Right ventricle myocardium superior (tissue), 1 donor: ENCODE data around the gene WDFY4. TPM values are rescaled to one million over a fixed set of nuclear protein-coding genes. Genes with fewer than 3 reads are reported as not detected.

ENCODE experiments used
- ATAC-seq: fragments of 200-7000 bp; cut with Tn5 transposase; one replicate; pipeline ENCODE4 v1.9.1; 2020; ENCODE audit warnings: mild to moderate bottlenecking; ENCODE audit not compliant: poor library complexity
- DNase-seq: peaks from one replicate; pipeline ENCODE4 v3.0.0-alpha.2; 2020
- intact Hi-C: fragments of 100-400 bp; cut with DNase I; formaldehyde crosslinking; loops from one replicate; pipeline ENCODE4 v1.11.2; 2022
- total RNA-seq: library from RNA; stranded (reverse); fragmentation: NEBNext Ultra II Directional; extraction: Animal tissue kit (Norgen Biotek cat#: 25700); gene quantifications from one replicate; pipeline ENCODE4 v1.2.1, GENCODE V29; 2021
- donor health status: DM: no; HTN: yes; CAD: no; lungs with severe emphysema.

WDFY4 gene
- total RNA-seq, 1 donor from 2014 or later = 1.1 TPM

- ATAC-seq (no peak), DNase-seq (no peak)
- intact Hi-C loops = no loop called here
Observed at GRCh38 chr10:48856855-48857254, 172.2 kb downstream of the WDFY4 start.

- intact Hi-C loops = no loop called here
- no peak for DNase-seq
- ATAC-seq = no peak
Observed at GRCh38 chr10:48872234-48872633, 187.6 kb downstream of the WDFY4 start.

GRCh38 chr10:48878091-48878490 lies 193.4 kb downstream of the WDFY4 start:
- DNase-seq = no peak
- intact Hi-C loops = no loop called here
- ATAC-seq = no peak

GRCh38 chr10:48879451-48879850 lies 194.8 kb downstream of the WDFY4 start:
- intact Hi-C loops = no loop called here
- ATAC-seq (no peak), DNase-seq (no peak)

- intact Hi-C loops = no loop called here
- no peak for DNase-seq
- ATAC-seq = no peak
Observed at GRCh38 chr10:48880016-48880705, 195.5 kb downstream of the WDFY4 start.

GRCh38 chr10:48881937-48882336 lies 197.3 kb downstream of the WDFY4 start:
- DNase-seq (no peak), ATAC-seq (no peak)
- intact Hi-C loops = no loop called here

GRCh38 chr10:48882881-48883280 lies 198.2 kb downstream of the WDFY4 start:
- intact Hi-C loops = no loop called here
- no peak for DNase-seq
- ATAC-seq = no peak

- no peak for DNase-seq
- intact Hi-C loops = no loop called here
- ATAC-seq = no peak
Observed at GRCh38 chr10:48883701-48884100, 199.0 kb downstream of the WDFY4 start.

- DNase-seq (no peak), ATAC-seq (no peak)
- intact Hi-C loops = no loop called here
Observed at GRCh38 chr10:48884179-48885045, 199.7 kb downstream of the WDFY4 start.

- DNase-seq = no peak
- ATAC-seq = no peak
- intact Hi-C loops = no loop called here
Observed at GRCh38 chr10:48885376-48885775, 200.7 kb downstream of the WDFY4 start.

- intact Hi-C loops = no loop called here
- no peak for ATAC-seq
- no peak for DNase-seq
Observed at GRCh38 chr10:48887982-48888381, 203.3 kb downstream of the WDFY4 start.

- no peak for ATAC-seq
- intact Hi-C loops = no loop called here
Observed at GRCh38 chr10:48890888-48891850, 206.5 kb downstream of the WDFY4 start.

GRCh38 chr10:48894911-48895802 lies 210.5 kb downstream of the WDFY4 start:
- intact Hi-C loops = no loop called here
- ATAC-seq = no peak

More at GRCh38 chr10:48890888-48891850, 206.5 kb downstream of the WDFY4 start:
- DNase-seq = no peak

GRCh38 chr10:48895803-48896195 lies 211.1 kb downstream of the WDFY4 start:
- DNase-seq = no peak
- ATAC-seq = no peak
- intact Hi-C loops = no loop called here

More at GRCh38 chr10:48894911-48895802, 210.5 kb downstream of the WDFY4 start:
- DNase-seq = no peak

- intact Hi-C loops = no loop called here
- no peak for ATAC-seq
- no peak for DNase-seq
Observed at GRCh38 chr10:48896756-48897440, 212.2 kb downstream of the WDFY4 start.

- DNase-seq (no peak), ATAC-seq (no peak)
- intact Hi-C loops = no loop called here
Observed at GRCh38 chr10:48897441-48897790, 212.7 kb downstream of the WDFY4 start.

GRCh38 chr10:48898426-48898825 lies 213.8 kb downstream of the WDFY4 start:
- intact Hi-C loops = no loop called here
- ATAC-seq (no peak), DNase-seq (no peak)

GRCh38 chr10:48899781-48900180 lies 215.1 kb downstream of the WDFY4 start:
- ATAC-seq = no peak
- no peak for DNase-seq
- intact Hi-C loops = no loop called here
